ENCODE results near the gene MARK3.

MARK3 gene

DNA sequence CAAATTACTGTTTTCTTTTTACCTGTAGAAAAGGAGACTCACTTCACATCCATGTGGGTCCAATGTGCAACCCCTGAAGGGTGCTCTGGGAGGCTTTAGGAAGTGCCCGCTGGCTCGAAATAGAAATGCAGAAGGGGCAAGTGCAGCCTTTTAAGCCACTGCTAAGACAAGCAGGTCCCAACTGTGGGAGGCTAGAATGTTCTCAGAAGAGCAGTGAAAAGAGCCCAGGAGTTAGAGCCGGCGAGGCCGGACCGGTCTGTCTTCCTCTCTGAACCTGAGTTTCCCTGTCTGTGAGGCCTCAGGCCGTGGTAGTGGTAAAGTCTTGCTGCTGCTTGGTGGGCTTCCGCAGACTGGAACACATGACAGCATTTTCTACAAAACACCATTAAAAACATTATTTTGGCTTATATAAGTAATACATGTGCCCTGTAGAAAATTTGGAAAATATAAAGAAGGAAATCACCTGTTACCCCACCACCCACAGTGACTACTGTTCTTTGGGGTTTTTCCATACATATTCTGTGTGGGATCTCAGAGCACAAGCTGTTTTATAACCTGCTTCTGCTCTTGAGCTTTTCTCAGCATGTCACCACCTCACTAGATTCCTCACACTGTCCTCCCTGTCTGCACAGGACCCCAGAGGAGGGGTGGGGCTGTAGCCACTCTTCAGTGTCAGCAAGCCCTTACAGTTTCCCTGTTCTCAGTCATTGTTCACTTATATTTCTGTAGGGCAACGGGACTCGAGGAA, 131.4 kb downstream of the MARK3 start:
- no peak for DNase-seq (ENCODE audit: extremely low spot score)
- no peak for TF ChIP-seq CTBP1 (IDR thresholded peaks at IDR 0.05; ENCODE audit: borderline replicate concordance)
- no peak for TF ChIP-seq FOXK2 (IDR thresholded peaks at IDR 0.05)
- TF ChIP-seq SP1 (IDR thresholded peaks at IDR 0.05) = no peak
- no peak for TF ChIP-seq FOXA1 (IDR thresholded peaks at IDR 0.05)
- no peak for TF ChIP-seq TARDBP (IDR thresholded peaks at IDR 0.05)
- no peak for TF ChIP-seq HDGF (IDR thresholded peaks at IDR 0.05; ENCODE audit: borderline replicate concordance)
- TF ChIP-seq FOXM1 (IDR thresholded peaks at IDR 0.05; ENCODE audit: borderline replicate concordance) = no peak
- TF ChIP-seq NFRKB (IDR thresholded peaks at IDR 0.05) = no peak
- no peak for TF ChIP-seq ELF4 (IDR thresholded peaks at IDR 0.05)
- CTCF ChIA-PET = interaction anchor here (2.9 to 3.5 kb wide), 2 partner anchors 30 to 42 kb away, joined by 19 to 26 read pairs; no protein-coding TSS in a partner anchor
- POLR2A ChIA-PET = no interaction called here

DNA sequence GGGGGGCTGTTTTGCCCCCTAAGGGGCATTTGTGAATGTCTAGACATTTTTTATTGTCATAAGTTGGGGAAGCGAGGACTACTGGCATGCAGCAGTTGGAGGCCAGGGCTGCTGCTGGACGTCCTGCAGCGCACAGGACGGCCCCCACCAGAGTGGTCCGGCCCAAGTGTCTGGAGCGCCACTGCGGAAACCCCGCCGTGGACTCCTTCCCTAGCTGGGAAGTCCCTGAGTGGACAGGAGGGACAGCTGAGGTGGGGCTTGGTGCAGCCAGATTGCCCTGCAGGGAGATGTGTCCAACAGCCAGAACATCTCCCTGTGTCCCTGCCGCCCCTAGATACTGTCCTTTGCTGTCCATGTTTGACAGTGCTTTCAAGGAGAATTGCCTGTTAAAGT, 132.0 kb downstream of the MARK3 start:
- CTCF ChIA-PET = interaction anchor here (2.9 to 3.5 kb wide), 2 partner anchors 29 to 41 kb away, joined by 19 to 26 read pairs; no protein-coding TSS in a partner anchor
- POLR2A ChIA-PET = no interaction called here

DNA sequence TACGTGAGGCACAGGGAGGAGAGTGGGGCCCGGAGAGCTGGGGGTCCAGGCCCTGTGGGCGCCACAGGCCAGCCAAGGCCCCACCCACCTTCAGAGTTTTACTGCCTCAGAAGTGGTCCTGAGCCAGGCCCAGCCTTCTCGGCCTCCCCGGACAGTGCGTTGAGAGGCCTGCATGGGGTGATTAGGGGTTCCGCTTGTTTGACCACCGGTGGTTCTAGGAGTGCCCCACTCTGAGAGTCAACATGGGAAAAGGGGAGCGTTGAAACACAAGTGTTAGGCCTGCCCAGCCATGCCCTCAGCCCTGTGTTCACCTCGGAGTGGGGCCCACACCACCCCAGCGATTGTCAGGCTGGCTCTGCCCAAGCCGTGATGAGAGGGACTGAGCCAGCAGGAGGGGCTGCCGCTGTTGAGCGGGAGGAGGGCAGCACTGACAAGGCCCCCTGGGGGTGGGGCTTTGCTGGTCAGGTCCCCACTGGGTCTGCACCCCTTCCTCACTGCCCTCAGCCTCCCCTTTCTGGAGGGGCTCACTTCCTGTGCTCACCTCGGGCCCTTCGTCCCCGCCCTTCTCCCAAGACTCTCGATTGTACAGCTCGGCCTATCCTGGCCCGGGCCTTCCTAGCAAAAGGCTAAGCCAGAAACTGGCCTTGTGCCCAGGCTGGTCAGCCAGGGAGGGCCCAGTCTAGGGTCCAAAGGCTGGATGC, 132.7 kb downstream of the MARK3 start:
- TF ChIP-seq FOXK2 (IDR thresholded peaks at IDR 0.05) = no peak
- TF ChIP-seq FOXA1 (IDR thresholded peaks at IDR 0.05) = no peak
- DNase-seq (ENCODE audit: extremely low spot score) = no peak
- ChIA-PET CTCF (interaction anchor here (0.7 to 3.5 kb wide), 11 partner anchors 7 to 175 kb away, joined by 3 to 26 read pairs (median 4); partner anchors contain the start of gene TRMT61A), POLR2A (interaction anchor here (1.4 to 6.5 kb wide), 6 partner anchors 13 to 35 kb away, joined by 3 to 83 read pairs (median 10); partner anchors contain the start of gene TRMT61A)

More for the DNA sequence above, 132.0 kb downstream of the MARK3 start:
- TF ChIP-seq FOXM1 (IDR thresholded peaks at IDR 0.05; ENCODE audit: borderline replicate concordance) = no peak
- no peak for DNase-seq (ENCODE audit: extremely low spot score)

DNA sequence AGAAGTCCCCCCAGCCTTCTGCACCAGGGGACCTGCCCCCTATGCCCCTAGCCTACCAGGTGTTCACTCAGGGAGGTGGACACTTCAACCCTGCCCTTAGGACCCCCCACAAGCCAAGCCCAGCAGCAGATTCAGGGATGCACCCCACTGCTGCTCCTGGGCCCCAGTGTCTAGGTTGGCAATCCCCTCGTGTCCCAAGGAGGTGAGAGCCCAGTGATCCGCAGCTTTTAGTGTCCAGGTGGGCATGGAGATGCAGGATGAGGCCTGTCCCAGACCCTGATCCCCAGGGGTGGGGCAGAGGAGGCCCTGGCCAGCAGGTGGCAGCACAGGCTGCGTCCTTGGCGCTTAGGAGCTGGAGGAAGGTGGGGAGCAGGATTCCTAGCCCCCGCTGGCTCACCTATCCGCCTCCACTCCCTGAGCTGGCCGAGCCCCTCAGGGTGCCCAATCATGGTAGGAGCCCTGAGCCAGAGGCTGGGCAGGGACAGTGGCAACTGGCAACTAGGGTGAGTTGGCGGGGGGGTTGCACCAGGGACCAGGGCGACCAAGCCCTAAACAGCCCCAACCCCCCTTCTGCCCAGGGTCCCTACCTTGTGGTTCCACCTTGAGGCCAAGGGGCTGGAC, 133.3 kb downstream of the MARK3 start:
- ChIA-PET CTCF (interaction anchor here (0.5 to 3.5 kb wide), 16 partner anchors 8 to 382 kb away, joined by 3 to 26 read pairs (median 4); partner anchors contain the start of genes BAG5 and TRMT61A), POLR2A (interaction anchor here (1.0 to 6.5 kb wide), 7 partner anchors 13 to 34 kb away, joined by 3 to 83 read pairs (median 7); partner anchors contain the start of gene TRMT61A)
- peak; percentile 74 for DNase-seq (ENCODE audit: extremely low spot score)
- TF ChIP-seq CTBP1 (IDR thresholded peaks at IDR 0.05; ENCODE audit: borderline replicate concordance) (no peak), FOXM1 (IDR thresholded peaks at IDR 0.05; ENCODE audit: borderline replicate concordance) (peak; percentile 74; the same call in 1 of the 2 replicates)

DNA sequence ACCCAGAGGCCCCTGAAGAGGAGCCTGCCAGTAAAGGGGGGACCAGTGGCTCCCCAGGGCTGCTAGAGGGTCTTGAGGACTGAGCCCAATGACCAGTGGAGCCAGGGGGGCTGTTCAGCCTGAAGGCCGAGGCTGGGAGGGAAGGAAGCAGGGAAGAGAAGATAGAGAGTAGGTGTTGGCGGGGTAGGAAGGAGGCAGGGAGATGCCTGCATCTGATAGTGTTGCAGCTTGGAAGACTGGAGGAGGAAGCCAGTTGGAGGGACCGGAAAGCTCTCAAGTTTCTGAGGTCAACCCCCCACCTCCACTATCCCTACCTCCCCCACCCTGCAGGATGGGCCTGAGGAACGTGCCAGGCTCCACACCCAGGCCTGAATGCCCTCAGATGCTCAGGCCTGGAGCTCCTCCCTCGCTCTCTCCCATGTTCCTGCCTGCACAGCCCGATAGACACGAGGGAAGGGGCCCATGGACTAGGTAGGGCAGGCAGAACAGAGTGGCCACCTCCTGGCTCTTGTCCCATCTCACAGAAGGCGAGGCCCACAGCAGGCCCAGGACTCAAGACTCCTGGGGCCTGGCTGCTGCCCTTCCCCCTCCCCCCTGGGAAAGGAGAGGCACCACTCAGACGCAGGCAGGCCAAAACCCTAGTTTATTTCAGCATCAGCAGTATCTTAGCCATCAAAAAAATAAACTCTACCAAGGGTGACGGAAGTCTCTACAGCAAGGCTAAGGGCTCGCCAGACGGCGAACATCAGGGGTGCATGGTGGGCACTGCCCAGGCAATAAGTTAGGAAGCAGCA, 134.0 kb downstream of the MARK3 start:
- CTCF ChIA-PET = interaction anchor here (0.5 to 3.5 kb wide), 16 partner anchors 9 to 383 kb away, joined by 3 to 26 read pairs (median 4); partner anchors contain the start of genes BAG5 and TRMT61A
- POLR2A ChIA-PET = interaction anchor here (1.0 to 6.5 kb wide), 8 partner anchors 12 to 39 kb away, joined by 3 to 83 read pairs (median 10); partner anchors contain the start of gene TRMT61A

DNA sequence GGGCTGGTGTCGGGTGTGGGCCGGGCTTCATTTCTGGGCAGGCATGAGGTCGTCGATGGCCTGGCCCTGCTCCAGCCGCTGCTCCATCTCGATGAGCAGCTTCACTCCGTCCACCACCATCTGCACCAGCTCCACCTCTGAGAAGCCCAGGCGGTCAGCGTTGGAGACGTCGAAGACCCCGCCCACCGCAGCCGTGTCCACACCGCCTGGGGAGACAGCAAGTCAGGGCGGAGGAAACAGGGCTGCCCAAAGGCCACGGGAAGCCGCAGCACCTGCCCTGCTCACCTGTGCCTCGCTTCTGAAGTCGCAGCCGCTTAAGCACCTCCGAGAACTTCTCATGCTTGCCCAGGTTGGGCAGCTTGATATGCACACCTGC, 134.6 kb downstream of the MARK3 start:
- DNase-seq (ENCODE audit: extremely low spot score) = no peak
- TF ChIP-seq FOXK2 (IDR thresholded peaks at IDR 0.05) (no peak), FOXM1 (IDR thresholded peaks at IDR 0.05; ENCODE audit: borderline replicate concordance) (no peak)
- ChIA-PET POLR2A (interaction anchor here (1.3 to 6.5 kb wide), 6 partner anchors 11 to 42 kb away, joined by 3 to 83 read pairs (median 18); partner anchors contain the start of gene TRMT61A), CTCF (interaction anchor here (0.6 to 3.5 kb wide), 6 partner anchors 9 to 39 kb away, joined by 3 to 26 read pairs (median 10); partner anchors contain the start of gene TRMT61A)

More for the DNA sequence above, 134.0 kb downstream of the MARK3 start:
- no peak for DNase-seq (ENCODE audit: extremely low spot score)
- TF ChIP-seq SP1 (IDR thresholded peaks at IDR 0.05) (no peak), FOXK2 (IDR thresholded peaks at IDR 0.05) (no peak), ELF4 (IDR thresholded peaks at IDR 0.05) (0 out of 2 replicates have a peak, but pooled peaks have one; percentile 10)

DNA sequence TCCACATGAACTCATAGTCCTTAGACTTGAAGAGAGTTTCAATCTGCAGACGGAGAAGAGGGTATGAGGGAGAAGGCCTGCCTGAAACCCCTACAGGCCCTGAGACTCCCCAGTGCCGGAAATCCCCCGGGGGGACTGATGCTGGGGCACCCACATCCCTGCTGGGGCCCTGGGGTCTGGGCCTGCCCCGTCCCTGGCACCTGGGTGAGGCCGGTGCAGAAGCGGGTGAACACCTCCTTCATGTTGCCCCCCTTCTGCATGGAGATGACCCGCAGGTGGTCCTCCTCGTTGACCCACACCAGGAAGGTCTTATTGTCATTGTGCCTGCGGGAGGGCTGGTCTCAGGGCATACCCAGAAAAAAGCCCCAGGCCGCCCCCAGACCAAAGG, 135.0 kb downstream of the MARK3 start:
- no peak for DNase-seq (ENCODE audit: extremely low spot score)
- TF ChIP-seq FOXA1 (IDR thresholded peaks at IDR 0.05) (no peak), ZNF384 (IDR thresholded peaks at IDR 0.05) (no peak), ELF4 (IDR thresholded peaks at IDR 0.05) (no peak), FOXK2 (IDR thresholded peaks at IDR 0.05) (no peak), HDGF (IDR thresholded peaks at IDR 0.05; ENCODE audit: borderline replicate concordance) (no peak), L3MBTL2 (conservative IDR thresholded peaks at IDR 0.05) (no peak), BHLHE40 (IDR thresholded peaks at IDR 0.05; ENCODE audit: borderline replicate concordance) (no peak)
- ChIA-PET POLR2A (interaction anchor here (1.3 to 6.5 kb wide), 7 partner anchors 11 to 41 kb away, joined by 3 to 83 read pairs (median 16); partner anchors contain the start of gene TRMT61A), CTCF (interaction anchor here (1.0 to 2.1 kb wide), 6 partner anchors 8 to 30 kb away, joined by 3 to 7 read pairs (median 4); partner anchors contain the start of gene TRMT61A)

Measured in HEK293T (cell line).